HepG2 (cell line): ENCODE data around the gene MST1R. TPM values are rescaled to one million over a fixed set of nuclear protein-coding genes. Genes with fewer than 3 reads are reported as not detected.

Experiments used
- ADNP ChIP-seq: sonication (generic); formaldehyde crosslinking; IDR thresholded peaks from 2 replicates; pipeline ENCODE4 v1.4.0; 2020; ENCODE audit warnings: missing genetic modification reagents
- ASH2L ChIP-seq: fragments of 300-600, 200-600 bp; sonication (generic); IDR thresholded peaks from 2 replicates; pipeline ENCODE4 v1.7.0; 2017; ENCODE audit warnings: low read depth, mild to moderate bottlenecking, moderate library complexity, mixed read lengths, low read length; ENCODE audit not compliant: insufficient read length
- CREM ChIP-seq, 2 experiments: sonication (generic) in 1 of 2; formaldehyde crosslinking in 1 of 2; IDR thresholded peaks; 2 replicates each; pipeline versions ENCODE4 v1.4.0 to v1.6.1; 2016 to 2020; ENCODE audit warnings: antibody characterized with exemption in 1 of 2, mild to moderate bottlenecking in 1 of 2, missing genetic modification reagents in 1 of 2
- DMAP1 ChIP-seq: IDR thresholded peaks from 2 replicates; pipeline ENCODE4 v1.6.1; 2016
- EZH2 ChIP-seq: conservative IDR thresholded peaks from 2 replicates; pipeline ENCODE4 v1.6.1; 2012; ENCODE audit warnings: mild to moderate bottlenecking, low read depth, low read length, moderate library complexity
- FIP1L1 ChIP-seq: fragments of 200-400 bp; formaldehyde crosslinking; IDR thresholded peaks from 2 replicates; pipeline ENCODE4 v1.6.1; 2018; ENCODE audit warnings: low read depth, mild to moderate bottlenecking, low read length, moderate library complexity, borderline replicate concordance; ENCODE audit not compliant: insufficient read depth
- GABPB1 ChIP-seq: IDR thresholded peaks from 2 replicates; pipeline ENCODE4 v1.6.1; 2016; ENCODE audit warnings: mild to moderate bottlenecking, missing genetic modification reagents, moderate library complexity, missing compliant biosample characterization
- KDM1A ChIP-seq: IDR thresholded peaks from 2 replicates; pipeline ENCODE4 v1.6.1; 2016; ENCODE audit warnings: missing compliant biosample characterization
- MAZ ChIP-seq, 2 experiments: sonication (generic) in 1 of 2; formaldehyde crosslinking in 1 of 2; IDR thresholded peaks; 2 replicates each; pipeline versions ENCODE4 v1.5.0 to v1.6.1; 2012 to 2020; ENCODE audit warnings: low read depth in 2 of 2, mild to moderate bottlenecking in 2 of 2, borderline replicate concordance in 1 of 2, improper control_type of control experiment in 1 of 2, low read length in 1 of 2, missing genetic modification reagents in 1 of 2, moderate library complexity in 1 of 2
- PHB2 ChIP-seq: fragments of 450-650 bp; IDR thresholded peaks from 2 replicates; pipeline ENCODE4 v1.6.1; 2018; ENCODE audit not compliant: partially characterized antibody
- SKIL ChIP-seq: sonication (generic); formaldehyde crosslinking; IDR thresholded peaks from 2 replicates; pipeline ENCODE4 v1.8.0; 2022; ENCODE audit warnings: missing genetic modification reagents, mild to moderate bottlenecking, moderate library complexity, borderline replicate concordance
- SOX5 ChIP-seq: IDR thresholded peaks from 2 replicates; pipeline ENCODE4 v1.6.1; 2016; ENCODE audit warnings: borderline replicate concordance
- SPEN ChIP-seq: sonication (generic); formaldehyde crosslinking; IDR thresholded peaks from 2 replicates; pipeline ENCODE4 v1.5.1; 2020; ENCODE audit warnings: low read depth, mild to moderate bottlenecking, missing genetic modification reagents
- TEAD3 ChIP-seq: optimal IDR thresholded peaks from 2 replicates; pipeline ENCODE3; 2016; ENCODE audit warnings: borderline replicate concordance
- TSC22D2 ChIP-seq: sonication (generic); formaldehyde crosslinking; IDR thresholded peaks from 2 replicates; pipeline ENCODE4 v1.5.1; 2020; ENCODE audit warnings: missing genetic modification reagents, mild to moderate bottlenecking, borderline replicate concordance
- YEATS4 ChIP-seq: sonication (generic); formaldehyde crosslinking; IDR thresholded peaks from 2 replicates; pipeline ENCODE4 v1.4.0; 2020; ENCODE audit warnings: missing genetic modification reagents, borderline replicate concordance
- ZNF138 ChIP-seq: sonication (generic); formaldehyde crosslinking; IDR thresholded peaks from 2 replicates; pipeline ENCODE4 v1.5.0; 2020; ENCODE audit warnings: mild to moderate bottlenecking, low read depth, missing genetic modification reagents
- ZNF17 ChIP-seq: sonication (generic); formaldehyde crosslinking; IDR thresholded peaks from 2 replicates; pipeline ENCODE4 v1.5.0; 2020; ENCODE audit warnings: mild to moderate bottlenecking, missing genetic modification reagents
- ZNF235 ChIP-seq: sonication (generic); formaldehyde crosslinking; IDR thresholded peaks from 2 replicates; pipeline ENCODE4 v1.8.1; 2023; ENCODE audit warnings: mild to moderate bottlenecking, missing genetic modification reagents, borderline replicate concordance
- ZNF264 ChIP-seq: sonication (generic); formaldehyde crosslinking; IDR thresholded peaks from 2 replicates; pipeline ENCODE4 v1.4.0; 2020; ENCODE audit warnings: missing genetic modification reagents
- ZNF512B ChIP-seq: sonication (generic); formaldehyde crosslinking; IDR thresholded peaks from 2 replicates; pipeline ENCODE4 v1.5.1; 2020; ENCODE audit warnings: missing genetic modification reagents, mild to moderate bottlenecking, borderline replicate concordance
- ZNF577 ChIP-seq: sonication (generic); formaldehyde crosslinking; IDR thresholded peaks from 2 replicates; pipeline ENCODE4 v1.4.0; 2020; ENCODE audit warnings: mild to moderate bottlenecking, low read depth, missing genetic modification reagents, borderline replicate concordance
- ZNF672 ChIP-seq: sonication (generic); formaldehyde crosslinking; IDR thresholded peaks from 2 replicates; pipeline ENCODE4 v1.8.1; 2022; ENCODE audit warnings: missing genetic modification reagents
- ZNF782 ChIP-seq: sonication (generic); formaldehyde crosslinking; IDR thresholded peaks from 2 replicates; pipeline ENCODE4 v1.4.0; 2020; ENCODE audit warnings: missing genetic modification reagents, mild to moderate bottlenecking, borderline replicate concordance
- ZSCAN20 ChIP-seq: sonication (generic); formaldehyde crosslinking; IDR thresholded peaks from 2 replicates; pipeline ENCODE4 v1.4.0; 2020; ENCODE audit warnings: missing genetic modification reagents, mild to moderate bottlenecking, borderline replicate concordance
- polyA plus RNA-seq, 8 experiments: library from polyadenylated mRNA; depleted of rRNA in 3 of 8; stranded (reverse) in 7 of 8; unstranded in 1 of 8; fragments of >200 nt; fragmentation: Illumina TruSeq in 4 of 8; extraction: Trizol in 4 of 8; gene quantifications; 2 replicates each; pipeline versions ENCODE4 v1.2.1 to v1.2.3, GENCODE V29; 2011 to 2016; ENCODE audit warnings: low read depth in 4 of 8, missing spikeins in 1 of 8, mixed read lengths in 1 of 8; ENCODE audit not compliant: insufficient read depth in 1 of 8
- total RNA-seq, 5 experiments: library from RNA; depleted of rRNA; stranded (reverse); fragments of >200 nt; fragmentation: Illumina TruSeq; extraction: Trizol; gene quantifications; 2 replicates each; pipeline ENCODE4 v1.2.3, GENCODE V29; 2016; ENCODE audit warnings: low read depth in 1 of 5

MST1R gene
- total and polyA plus RNA-seq, 2 of the 13 experiments (the other 11 are each of a cell fraction or from before 2014, with no cell fraction given): 0.11 to 0.77 TPM

- TF ChIP-seq FIP1L1 (no peak), ZNF17 (no peak), KDM1A (CRISPR knock-in tag) (peak; percentile 33; the same call in 1 of the 2 replicates), GABPB1 (CRISPR knock-in tag) (peak; percentile 36; the same call in 1 of the 2 replicates), YEATS4 (peak; percentile 66; the same call in 1 of the 2 replicates), EZH2 (no peak), SPEN (CRISPR knock-in tag) (peak; percentile 82; the same call in 1 of the 2 replicates), PHB2 (no peak), CREM (IDR thresholded peaks at IDR 0.05) (no peak), CREM (CRISPR knock-in tag; IDR thresholded peaks at IDR 0.05) (no peak), ZNF235 (CRISPR knock-in tag) (no peak), ASH2L (peak; percentile 44), ZNF672 (CRISPR knock-in tag) (no peak), SOX5 (peak; percentile 46; the same call in 1 of the 2 replicates), ZNF512B (CRISPR knock-in tag) (no peak), TEAD3 (CRISPR knock-in tag) (peak; percentile 31), ZNF264 (CRISPR knock-in tag) (0 out of 2 replicates have a peak, but pooled peaks have one; percentile 48), ADNP (CRISPR knock-in tag) (no peak), ZNF138 (no peak), ZNF577 (CRISPR knock-in tag) (no peak), TSC22D2 (no peak), MAZ (IDR thresholded peaks at IDR 0.05; ENCODE audit: borderline replicate concordance, low read depth, low read length) (no peak), MAZ (CRISPR knock-in tag; IDR thresholded peaks at IDR 0.05; ENCODE audit: low read depth) (peak; percentile 57), SKIL (CRISPR knock-in tag) (no peak), ZSCAN20 (no peak), ZNF782 (CRISPR knock-in tag) (no peak), DMAP1 (peak; percentile 79)
Measured at GRCh38 chr3:49873623-49874022, 30.1 kb downstream of the MST1R start (continued).
